Aorta (tissue), 5 donors: ENCODE results near the gene CFAP141. TPM values are rescaled to one million over a fixed set of nuclear protein-coding genes. Genes with fewer than 3 reads are reported as not detected.
"Not testable (repeated sequence)": the region's sequence is repeated elsewhere in the genome, so short reads cannot be mapped to it uniquely, and the experiment has no call there.

ENCODE experiments used
- ATAC-seq: fragments of 200-7000 bp; cut with Tn5 transposase; one replicate; pipeline ENCODE4 v1.9.1; 2022; ENCODE audit warnings: moderate library complexity; ENCODE audit not compliant: low FRiP score
- DNase-seq, 2 donors: peaks; one replicate each; pipeline ENCODE4 v3.0.0-alpha.2; 2020
- H3K27ac ChIP-seq, 2 donors: one replicate each; pipeline ENCODE4 v1.5.1; 2013; ENCODE audit warnings: low read length in 2 of 2, mild to moderate bottlenecking in 2 of 2, moderate library complexity in 2 of 2, control low read depth in 1 of 2, inconsistent platforms in 1 of 2, low read depth in 1 of 2
- H3K27me3 ChIP-seq, 2 donors: one replicate each; pipeline ENCODE4 v1.6.1; 2013; ENCODE audit warnings: control low read depth in 1 of 2, low read length in 1 of 2, mild to moderate bottlenecking in 1 of 2, moderate library complexity in 1 of 2; ENCODE audit not compliant: insufficient read depth in 2 of 2, control insufficient read depth in 1 of 2
- H3K36me3 ChIP-seq, 2 donors: one replicate each; pipeline ENCODE4 v1.6.1; 2013; ENCODE audit warnings: control low read depth in 1 of 2, low read length in 1 of 2, mild to moderate bottlenecking in 1 of 2; ENCODE audit not compliant: insufficient read depth in 2 of 2, control insufficient read depth in 1 of 2
- H3K4me1 ChIP-seq, 2 donors: one replicate each; pipeline ENCODE4 v1.6.1; 2013; ENCODE audit warnings: low read length in 2 of 2, control low read depth in 1 of 2, mild to moderate bottlenecking in 1 of 2, moderate library complexity in 1 of 2; ENCODE audit not compliant: insufficient read depth in 2 of 2, control insufficient read depth in 1 of 2
- H3K4me3 ChIP-seq, 2 donors: one replicate each; pipeline ENCODE4 v1.5.1; 2013; ENCODE audit warnings: low read length in 2 of 2, control low read depth in 1 of 2, mild to moderate bottlenecking in 1 of 2
- H3K9me3 ChIP-seq: one replicate; pipeline ENCODE4 v1.6.1; 2013; ENCODE audit warnings: mild to moderate bottlenecking, low read length; ENCODE audit not compliant: control insufficient read depth
- WGBS, 2 donors: extraction: QIAGEN DNeasy Blood & Tissue Kit; methylation state at CpG; one replicate each; pipeline ENCODE4 v1.1.7; 2013; 5-methylcytosine and 5-hydroxymethylcytosine counted together
- intact Hi-C, 2 donors: fragments of 100-400 bp; cut with DNase I; formaldehyde crosslinking; loops; one replicate each; pipeline versions ENCODE4 v1.14.2 to v1.15.0; 2022
- polyA plus RNA-seq, 2 donors: library from polyadenylated mRNA; stranded (reverse); fragments of 200-250 nt; gene quantifications; one replicate each; pipeline ENCODE4 v1.2.3, GENCODE V29; 2013
- total RNA-seq, 2 donors: library from RNA; stranded (reverse); fragmentation: NEBNext Ultra II Directional; extraction: Animal tissue kit (Norgen Biotek cat#: 25700); gene quantifications; one replicate each; pipeline ENCODE4 v1.2.1, GENCODE V29; 2021
- donor health status: healthy with polysubstance abuse.
- donor health status: Bipolar disorder and iron deficiency.
- donor health status: DM: no; HTN: no; CAD: no.
- donor health status: DM: no; HTN: no; CAD: no.
- donor health status: DM: yes; HTN: yes; CAD: no.

Gene CFAP141
- total and polyA plus RNA-seq, 4 donors: not detected

DNA sequence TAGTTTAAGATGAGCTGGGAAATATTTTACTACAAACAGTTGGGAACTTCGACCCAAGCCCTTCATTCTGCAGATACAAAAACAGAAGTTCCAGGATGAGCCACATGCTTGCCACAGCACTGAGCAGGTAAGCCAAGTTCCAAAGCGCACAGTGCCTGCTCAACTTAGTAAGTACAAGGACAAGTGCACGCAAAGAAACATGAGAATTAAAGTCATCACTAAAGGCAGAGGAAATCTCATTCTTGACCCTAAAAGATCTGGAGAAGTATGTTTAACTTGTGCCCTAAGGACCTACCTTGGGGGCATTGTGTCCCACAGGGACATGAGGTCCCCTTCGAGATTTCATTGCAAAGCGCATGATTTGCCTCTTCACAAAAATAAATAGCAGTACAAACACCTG lies 13.4 kb upstream of the CFAP141 start:
- no peaks in the 10 kb centered on the region for H3K36me3 ChIP-seq
- intact Hi-C loops: no loop called here
- H3K27me3 ChIP-seq: no peaks in the 10 kb centered on the region
- no peaks in the 10 kb centered on the region for H3K9me3 ChIP-seq
- peak overlapping the region; percentile 70 to 75 for H3K4me3 ChIP-seq
- DNase-seq: no peak
- WGBS, 2 donors: 16% methylated on average over 5 of the region's 5 CpGs
- H3K27ac ChIP-seq: no peak overlapping the region
- peaks cover 0 to 2% of the 10 kb centered on the region in 2 donors for H3K4me1 ChIP-seq
- no peak for ATAC-seq

GRCh38 chr1:154218545-154218944 lies 12.4 kb upstream of the CFAP141 start:
- H3K9me3 ChIP-seq: no peaks in the 10 kb centered on the region
- no peak overlapping the region for H3K4me3 ChIP-seq
- intact Hi-C loops: no loop called here
- 53 to 57% methylated on average over 3 of the region's 3 CpGs for WGBS, 2 donors
- DNase-seq (no peak), ATAC-seq (no peak)
- no peaks in the 10 kb centered on the region for H3K27me3 ChIP-seq
- H3K27ac ChIP-seq: no peak overlapping the region
- peaks cover 0 to 4% of the 10 kb centered on the region in 2 donors for H3K36me3 ChIP-seq
- peaks cover 0 to 2% of the 10 kb centered on the region in 2 donors for H3K4me1 ChIP-seq

DNA sequence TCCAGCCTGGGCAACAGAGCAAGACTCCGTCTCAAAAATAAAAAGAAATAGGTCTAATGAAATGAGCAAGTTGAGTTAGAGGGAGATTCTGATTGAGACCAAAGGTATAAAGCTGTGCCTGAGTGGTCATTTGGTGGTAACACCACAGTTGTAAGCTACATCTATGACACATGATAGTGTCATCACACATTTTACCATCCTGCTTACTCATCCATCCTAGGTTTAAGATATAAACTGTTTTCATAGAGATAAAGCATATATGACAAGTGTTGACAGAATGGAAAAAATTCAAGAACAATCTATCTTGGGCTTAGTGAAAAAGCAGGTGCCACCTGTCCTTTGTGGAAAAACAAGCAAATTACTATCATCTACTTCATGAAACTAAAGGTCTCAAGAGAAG lies 7.1 kb upstream of the CFAP141 start:
- DNase-seq: no peak
- WGBS, 2 donors: 87 to 93% methylated on average over 1 of the region's 1 CpG
- H3K27ac ChIP-seq: no peak overlapping the region
- no peak for ATAC-seq
- peaks cover 7 to 14% of the 10 kb centered on the region in 2 donors for H3K36me3 ChIP-seq
- H3K9me3 ChIP-seq: no peaks in the 10 kb centered on the region
- H3K4me1 ChIP-seq: no peaks in the 10 kb centered on the region
- no peak overlapping the region for H3K4me3 ChIP-seq
- H3K27me3 ChIP-seq: no peaks in the 10 kb centered on the region
- intact Hi-C loops: no loop called here

DNA sequence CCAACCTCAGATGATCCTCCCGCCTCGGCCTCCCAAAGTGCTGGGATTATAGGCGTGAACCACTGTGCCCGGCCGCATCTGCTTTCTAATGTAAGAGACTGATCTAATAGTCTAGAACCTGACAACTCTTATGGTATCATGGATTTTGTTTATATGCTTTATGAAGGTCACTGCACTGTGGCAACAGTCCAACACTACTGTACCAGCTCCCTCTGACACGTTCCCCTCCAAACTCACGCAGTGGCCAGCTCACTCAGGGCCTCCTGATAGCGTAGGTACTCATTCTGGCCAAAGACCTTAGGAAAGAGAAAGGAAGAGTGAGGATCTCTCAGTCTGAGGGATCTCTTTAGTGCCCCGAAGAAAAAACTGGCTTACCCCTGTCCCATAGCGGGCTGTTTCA lies 6.0 kb upstream of the CFAP141 start:
- peaks cover 7 to 14% of the 10 kb centered on the region in 2 donors for H3K36me3 ChIP-seq
- no peaks in the 10 kb centered on the region for H3K27me3 ChIP-seq
- no peak overlapping the region for H3K27ac ChIP-seq
- no peak overlapping the region for H3K4me3 ChIP-seq
- no peak for DNase-seq
- 90 to 96% methylated on average over 10 of the region's 10 CpGs for WGBS, 2 donors
- H3K9me3 ChIP-seq: no peaks in the 10 kb centered on the region
- no peaks in the 10 kb centered on the region for H3K4me1 ChIP-seq
- intact Hi-C loops: no loop called here
- no peak for ATAC-seq

DNA sequence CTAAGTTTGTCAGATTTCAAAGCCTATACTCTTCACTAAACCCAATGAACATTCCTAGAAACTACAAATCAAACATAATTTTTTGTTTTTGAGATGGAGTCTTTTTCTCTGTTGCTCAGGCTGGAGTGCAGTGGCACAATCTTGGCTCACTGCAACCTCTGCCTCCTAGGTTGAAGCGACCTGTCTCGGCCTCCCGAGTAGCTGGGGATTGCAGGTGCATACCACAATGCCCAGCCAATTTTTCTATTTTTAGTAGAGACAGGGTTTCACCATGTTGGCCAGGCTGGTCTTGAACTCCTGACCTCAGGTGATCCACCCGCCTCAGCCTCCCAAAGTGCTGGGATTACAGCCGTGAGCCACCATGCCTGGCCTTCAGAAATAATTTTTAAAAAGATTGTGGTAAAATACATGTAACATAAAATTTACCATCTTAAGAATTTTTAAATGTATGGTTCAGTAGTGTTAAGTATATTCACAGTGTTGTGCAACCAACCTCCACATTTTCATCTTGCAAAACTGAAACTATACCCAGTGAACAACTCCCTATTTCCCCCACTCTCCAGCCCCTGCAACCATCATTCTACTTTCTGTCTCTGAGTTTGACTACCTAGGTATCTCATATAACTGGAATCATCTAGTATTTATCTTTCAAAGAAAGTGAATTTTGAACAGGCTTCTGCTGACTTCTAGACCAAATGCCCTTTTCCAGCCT lies 2.7 kb upstream of the CFAP141 start:
- no peak for ATAC-seq
- H3K36me3 ChIP-seq: peaks cover 11 to 12% of the 10 kb centered on the region in 2 donors
- H3K27ac ChIP-seq: no peak overlapping the region
- DNase-seq: peak in 1 of 2 donors; percentile 24
- intact Hi-C loops: no loop called here
- no peaks in the 10 kb centered on the region for H3K27me3 ChIP-seq
- H3K4me3 ChIP-seq: no peak overlapping the region
- H3K9me3 ChIP-seq: no peaks in the 10 kb centered on the region
- H3K4me1 ChIP-seq: no peaks in the 10 kb centered on the region
- WGBS, 2 donors: 71 to 78% methylated on average over 5 of the region's 5 CpGs

GRCh38 chr1:154207262-154207661 lies 1.1 kb upstream of the CFAP141 start:
- intact Hi-C loops: no loop called here
- Histone ChIP-seq H3K27me3 (no peaks in the 10 kb centered on the region), H3K27ac (no peak overlapping the region), H3K36me3 (peaks cover 3 to 7% of the 10 kb centered on the region in 2 donors), H3K9me3 (no peaks in the 10 kb centered on the region), H3K4me3 (no peak overlapping the region), H3K4me1 (no peaks in the 10 kb centered on the region)
- whole genome bisulfite sequencing, 2 donors: 84 to 88% methylated on average over 9 of the region's 9 CpGs
- ATAC-seq (no peak), DNase-seq (no peak)

DNA sequence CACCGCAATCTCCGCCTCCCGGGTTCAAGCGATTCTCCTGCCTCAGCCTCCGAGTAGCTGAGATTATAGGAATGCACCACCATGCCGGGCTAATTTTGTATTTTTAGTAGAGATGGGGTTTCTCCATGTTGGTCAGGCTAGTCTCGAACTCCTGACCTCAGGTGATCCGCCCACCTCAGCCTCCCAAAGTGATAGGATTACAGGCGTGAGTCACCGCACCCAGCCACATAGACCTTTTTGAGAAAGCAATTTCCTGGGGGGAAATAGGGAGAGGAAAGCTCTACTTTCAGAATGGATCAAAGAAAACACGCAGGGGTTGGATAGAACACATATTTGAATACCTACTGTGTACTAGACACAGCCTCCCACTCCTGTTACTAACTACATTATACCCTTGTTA lies 355 bp downstream of the CFAP141 start:
- H3K9me3 ChIP-seq, H3K4me3 ChIP-seq, H3K27me3 ChIP-seq, intact Hi-C loops, H3K27ac ChIP-seq, H3K36me3 ChIP-seq, H3K4me1 ChIP-seq, DNase-seq, ATAC-seq: not testable (repeated sequence)
- 92 to 94% methylated on average over 11 of the region's 11 CpGs for WGBS, 2 donors

DNA sequence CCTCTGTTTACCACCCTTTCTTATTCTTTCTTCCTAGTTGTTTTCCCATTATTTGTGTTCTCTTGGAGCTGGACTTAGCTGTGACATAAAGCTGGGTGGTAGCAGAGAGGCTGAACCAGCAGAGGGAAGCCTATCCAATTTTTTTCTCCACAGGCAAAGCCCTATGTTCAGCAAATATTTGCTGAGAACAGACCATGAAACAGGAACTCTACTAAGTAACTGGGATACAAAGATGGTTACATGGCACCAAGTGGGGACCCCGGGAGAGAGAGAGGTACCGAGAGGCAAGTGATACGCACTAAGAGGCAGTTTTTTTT lies 6.6 kb downstream of the CFAP141 start:
- Histone ChIP-seq H3K36me3 (no peaks in the 10 kb centered on the region), H3K4me3 (no peak overlapping the region), H3K4me1 (peaks cover 0 to 2% of the 10 kb centered on the region in 2 donors), H3K27me3 (no peaks in the 10 kb centered on the region), H3K27ac (peak overlapping the region in 1 of 2 donors; percentile 38), H3K9me3 (no peaks in the 10 kb centered on the region)
- 82 to 89% methylated on average over 3 of the region's 3 CpGs for WGBS, 2 donors
- intact Hi-C loops: loop anchor here in 1 of 2 donors (2.0 kb wide), 1 partner anchor 73 kb away; the partner anchor contains the start of gene HAX1
- peak; percentile 22 for ATAC-seq
- DNase-seq: no peak
